Glutamatergic neuron (in vitro differentiated cells): ENCODE data around the gene PPFIA3. TPM values are rescaled to one million over a fixed set of nuclear protein-coding genes. Genes with fewer than 3 reads are reported as not detected.
"Not testable (repeated sequence)": the region's sequence is repeated elsewhere in the genome, so short reads cannot be mapped to it uniquely, and the experiment has no call there.

Experiments used
- DNase-seq: peaks from one replicate; pipeline ENCODE4 v3.0.0; 2022
- H3K27ac Mint-ChIP-seq: one replicate; pipeline ENCODE4 v1.8.0; 2020; ENCODE audit warnings: mild to moderate bottlenecking, mixed read lengths, inconsistent platforms; ENCODE audit not compliant: unreplicated experiment
- H3K27me3 Mint-ChIP-seq: one replicate; pipeline ENCODE4 v1.8.0; 2020; ENCODE audit warnings: mild to moderate bottlenecking, moderate library complexity, mixed read lengths, inconsistent platforms; ENCODE audit not compliant: unreplicated experiment
- H3K36me3 Mint-ChIP-seq: one replicate; pipeline ENCODE4 v1.8.0; 2020; ENCODE audit warnings: mild to moderate bottlenecking, mixed read lengths, inconsistent platforms; ENCODE audit not compliant: unreplicated experiment
- H3K4me1 Mint-ChIP-seq: one replicate; pipeline ENCODE4 v1.8.0; 2020; ENCODE audit warnings: mild to moderate bottlenecking, low read depth, mixed read lengths, inconsistent platforms; ENCODE audit not compliant: unreplicated experiment
- H3K4me3 Mint-ChIP-seq: one replicate; pipeline ENCODE4 v1.8.0; 2020; ENCODE audit warnings: mild to moderate bottlenecking, mixed read lengths, inconsistent platforms; ENCODE audit not compliant: unreplicated experiment
- H3K9me3 Mint-ChIP-seq: one replicate; pipeline ENCODE4 v1.8.0; 2020; ENCODE audit warnings: mild to moderate bottlenecking, moderate library complexity, mixed read lengths, inconsistent platforms; ENCODE audit not compliant: unreplicated experiment
- CTCF ChIP-seq: fragments of 200-600 bp; sonication (generic); IDR thresholded peaks from one replicate; pipeline ENCODE4 v1.5.0; 2021; ENCODE audit not compliant: partially characterized antibody, unreplicated experiment
- total RNA-seq: library from RNA; stranded (reverse); fragmentation: NEBNext Ultra II Directional; extraction: Animal tissue kit (Norgen Biotek cat#: 25700); gene quantifications from one replicate; pipeline ENCODE4 v1.2.1, GENCODE V29; 2021; ENCODE audit not compliant: unreplicated experiment

Gene PPFIA3
- total RNA-seq, 1 donor from 2014 or later: 104 TPM

- Mint-ChIP-seq H3K27ac (peak overlapping the region; percentile 92), H3K27me3 (peaks cover 20% of the 10 kb centered on the region), H3K4me3 (peak overlapping the region; percentile 83), H3K4me1 (peaks cover 18% of the 10 kb centered on the region), H3K9me3 (peaks cover 9% of the 10 kb centered on the region), H3K36me3 (peaks cover 12% of the 10 kb centered on the region)
- no peak for TF ChIP-seq CTCF
- peak; percentile 66 for DNase-seq
Measured at GRCh38 chr19:49125025-49125731, 5.8 kb downstream of the PPFIA3 start.

- no peak for TF ChIP-seq CTCF
- Mint-ChIP-seq H3K27ac (no peak overlapping the region), H3K4me3 (no peak overlapping the region), H3K27me3 (peaks cover 13% of the 10 kb centered on the region), H3K36me3 (peaks cover 6% of the 10 kb centered on the region), H3K9me3 (peaks cover 9% of the 10 kb centered on the region), H3K4me1 (peaks cover 13% of the 10 kb centered on the region)
- no peak for DNase-seq
Measured at GRCh38 chr19:49126575-49126974, 7.2 kb downstream of the PPFIA3 start.

GRCh38 chr19:49127225-49127624 lies 7.9 kb downstream of the PPFIA3 start:
- H3K9me3 Mint-ChIP-seq, H3K36me3 Mint-ChIP-seq, H3K27ac Mint-ChIP-seq, DNase-seq: not testable (repeated sequence)
- peaks cover 13% of the 10 kb centered on the region for H3K4me1 Mint-ChIP-seq
- H3K27me3 Mint-ChIP-seq: peaks cover 13% of the 10 kb centered on the region
- peak overlapping the region; percentile 25 for H3K4me3 Mint-ChIP-seq

- Mint-ChIP-seq H3K9me3 (peaks cover 7% of the 10 kb centered on the region), H3K4me3 (peak overlapping the region; percentile 83), H3K27ac (peak overlapping the region; percentile 56), H3K27me3 (peaks cover 15% of the 10 kb centered on the region), H3K36me3 (peaks cover 6% of the 10 kb centered on the region), H3K4me1 (peaks cover 13% of the 10 kb centered on the region)
- no peak for TF ChIP-seq CTCF
- DNase-seq: peak; percentile 97
Measured at GRCh38 chr19:49127674-49128544, 8.6 kb downstream of the PPFIA3 start.

- no peak for DNase-seq
- TF ChIP-seq CTCF: no peak
- H3K36me3 Mint-ChIP-seq: peaks cover 6% of the 10 kb centered on the region
- H3K27me3 Mint-ChIP-seq: peaks cover 14% of the 10 kb centered on the region
- peak overlapping the region; percentile 53 for H3K27ac Mint-ChIP-seq
- peaks cover 11% of the 10 kb centered on the region for H3K4me1 Mint-ChIP-seq
- H3K4me3 Mint-ChIP-seq: peak overlapping the region; percentile 67
- H3K9me3 Mint-ChIP-seq: peaks cover 9% of the 10 kb centered on the region
Measured at GRCh38 chr19:49128545-49129237, 9.3 kb downstream of the PPFIA3 start.
